Measurements from ENCODE around the gene MRAP2. TPM values are rescaled to one million over a fixed set of nuclear protein-coding genes. Genes with fewer than 3 reads are reported as not detected.
"Not testable (repeated sequence)": the region's sequence is repeated elsewhere in the genome, so short reads cannot be mapped to it uniquely, and the experiment has no call there.

Gene MRAP2
- total RNA-seq, 3 donors from 2014 or later = not detected

- peaks cover 10% of the 10 kb centered on the region for H3K27me3 Mint-ChIP-seq (ENCODE audit: low read depth)
- no peaks in the 10 kb centered on the region for H3K9me3 Mint-ChIP-seq
- H3K4me1 Mint-ChIP-seq (ENCODE audit: low read depth) = no peaks in the 10 kb centered on the region
- no peaks in the 10 kb centered on the region for H3K36me3 Mint-ChIP-seq (ENCODE audit: insufficient read depth)
- no peak for ATAC-seq
- no peak for DNase-seq
- no peak overlapping the region for H3K4me3 Mint-ChIP-seq
These were observed 16.8 kb downstream of the MRAP2 start for GRCh38 chr6:84050408-84050807.

GRCh38 chr6:84052204-84052882, 18.8 kb downstream of the MRAP2 start:
- no peak for DNase-seq
- H3K4me1 Mint-ChIP-seq (ENCODE audit: low read depth) = no peaks in the 10 kb centered on the region
- H3K9me3 Mint-ChIP-seq = no peaks in the 10 kb centered on the region

GRCh38 chr6:84052883-84053241, 19.3 kb downstream of the MRAP2 start:
- H3K9me3 Mint-ChIP-seq = no peaks in the 10 kb centered on the region
- peaks cover 9% of the 10 kb centered on the region for H3K27me3 Mint-ChIP-seq (ENCODE audit: low read depth)
- no peaks in the 10 kb centered on the region for H3K36me3 Mint-ChIP-seq (ENCODE audit: insufficient read depth)
- no peaks in the 10 kb centered on the region for H3K4me1 Mint-ChIP-seq (ENCODE audit: low read depth)
- no peak overlapping the region for H3K4me3 Mint-ChIP-seq
- DNase-seq (no peak), ATAC-seq (no peak)

More at GRCh38 chr6:84052204-84052882, 18.8 kb downstream of the MRAP2 start:
- Mint-ChIP-seq H3K27me3 (ENCODE audit: low read depth) (peaks cover 9% of the 10 kb centered on the region), H3K36me3 (ENCODE audit: insufficient read depth) (no peaks in the 10 kb centered on the region), H3K4me3 (no peak overlapping the region)
- ATAC-seq = no peak

- H3K4me3 Mint-ChIP-seq = no peak overlapping the region
- DNase-seq (no peak), ATAC-seq (no peak)
- H3K9me3 Mint-ChIP-seq = no peaks in the 10 kb centered on the region
- no peaks in the 10 kb centered on the region for H3K4me1 Mint-ChIP-seq (ENCODE audit: low read depth)
- H3K36me3 Mint-ChIP-seq (ENCODE audit: insufficient read depth) = no peaks in the 10 kb centered on the region
- peaks cover 4% of the 10 kb centered on the region for H3K27me3 Mint-ChIP-seq (ENCODE audit: low read depth)
These were observed 22.1 kb downstream of the MRAP2 start for GRCh38 chr6:84055647-84056046.

- no peak overlapping the region for H3K4me3 Mint-ChIP-seq
- H3K9me3 Mint-ChIP-seq = no peaks in the 10 kb centered on the region
- H3K36me3 Mint-ChIP-seq (ENCODE audit: insufficient read depth) = no peaks in the 10 kb centered on the region
- DNase-seq = no peak
- peaks cover 2% of the 10 kb centered on the region for H3K27me3 Mint-ChIP-seq (ENCODE audit: low read depth)
- no peak for ATAC-seq
- no peaks in the 10 kb centered on the region for H3K4me1 Mint-ChIP-seq (ENCODE audit: low read depth)
These were observed 24.3 kb downstream of the MRAP2 start for GRCh38 chr6:84057908-84058307.

- Mint-ChIP-seq H3K9me3 (no peaks in the 10 kb centered on the region), H3K27me3 (ENCODE audit: low read depth) (peaks cover 2% of the 10 kb centered on the region), H3K4me1 (ENCODE audit: low read depth) (no peaks in the 10 kb centered on the region), H3K36me3 (ENCODE audit: insufficient read depth) (no peaks in the 10 kb centered on the region), H3K4me3 (no peak overlapping the region)
- DNase-seq (no peak), ATAC-seq (no peak)
These were observed 25.5 kb downstream of the MRAP2 start for GRCh38 chr6:84059082-84059481.

DNA sequence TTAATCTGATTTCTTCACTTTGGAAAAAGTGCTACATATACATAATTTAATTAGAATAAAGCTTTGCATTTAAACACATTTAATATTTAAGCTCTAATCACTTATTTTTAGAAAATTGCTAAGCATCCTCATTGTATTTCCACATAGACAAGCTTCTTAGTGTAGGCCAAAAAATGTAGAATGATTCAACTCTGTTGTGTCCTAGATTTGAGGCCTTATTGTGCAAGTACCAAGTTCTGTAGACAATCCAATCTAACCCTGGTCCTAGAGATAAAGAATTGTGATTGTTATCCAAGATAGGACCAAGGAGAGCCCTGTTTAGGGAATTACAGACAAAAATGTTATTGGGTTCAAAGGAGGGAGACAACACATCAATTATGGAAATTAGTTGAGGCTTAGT, 27.6 kb downstream of the MRAP2 start:
- DNase-seq (no peak), ATAC-seq (no peak)
- H3K9me3 Mint-ChIP-seq = no peaks in the 10 kb centered on the region
- H3K27me3 Mint-ChIP-seq (ENCODE audit: low read depth) = no peaks in the 10 kb centered on the region
- H3K4me3 Mint-ChIP-seq = no peak overlapping the region
- H3K36me3 Mint-ChIP-seq (ENCODE audit: insufficient read depth) = no peaks in the 10 kb centered on the region
- no peaks in the 10 kb centered on the region for H3K4me1 Mint-ChIP-seq (ENCODE audit: low read depth)

DNA sequence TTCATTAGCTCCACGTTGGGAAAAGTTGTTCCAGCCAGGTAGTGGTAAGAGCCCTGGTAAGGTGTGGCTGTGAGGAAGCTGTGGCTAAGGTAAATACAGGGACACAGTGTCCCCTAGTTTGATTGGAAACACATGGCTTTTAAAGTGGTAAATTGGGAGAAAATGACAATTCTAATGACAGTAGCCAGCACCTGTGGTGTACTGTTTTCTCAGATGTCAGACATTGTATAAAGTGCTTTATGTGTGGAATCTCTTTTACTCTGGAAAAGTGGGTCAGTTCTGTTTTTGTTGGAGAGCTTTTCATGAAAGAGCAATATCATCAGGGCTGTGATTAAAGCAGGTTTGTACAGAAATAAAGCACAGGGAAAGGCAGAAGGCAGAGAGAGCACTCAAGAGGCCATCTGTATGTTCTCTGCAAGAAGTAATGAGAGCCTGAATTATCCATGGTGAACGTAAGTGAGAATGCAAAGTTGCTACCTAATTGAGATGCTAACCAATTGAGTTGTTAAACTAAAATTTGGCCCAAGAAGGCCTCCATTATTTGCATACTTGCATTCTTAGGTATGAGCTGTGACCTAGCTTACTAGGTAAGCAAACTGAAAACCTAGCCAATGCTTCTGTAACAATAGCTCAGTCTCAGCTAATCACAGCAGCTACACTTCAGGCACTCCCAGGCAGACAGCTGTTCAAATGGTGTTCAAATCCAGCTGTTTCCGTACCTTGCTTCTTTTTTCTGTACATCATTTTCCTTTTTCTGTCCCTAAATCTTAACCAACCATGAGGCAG, 28.2 kb downstream of the MRAP2 start:
- ATAC-seq (no peak), DNase-seq (no peak)
- Mint-ChIP-seq H3K4me1 (ENCODE audit: low read depth) (no peaks in the 10 kb centered on the region), H3K9me3 (no peaks in the 10 kb centered on the region), H3K4me3 (no peak overlapping the region), H3K27me3 (ENCODE audit: low read depth) (no peaks in the 10 kb centered on the region), H3K36me3 (ENCODE audit: insufficient read depth) (no peaks in the 10 kb centered on the region)

DNA sequence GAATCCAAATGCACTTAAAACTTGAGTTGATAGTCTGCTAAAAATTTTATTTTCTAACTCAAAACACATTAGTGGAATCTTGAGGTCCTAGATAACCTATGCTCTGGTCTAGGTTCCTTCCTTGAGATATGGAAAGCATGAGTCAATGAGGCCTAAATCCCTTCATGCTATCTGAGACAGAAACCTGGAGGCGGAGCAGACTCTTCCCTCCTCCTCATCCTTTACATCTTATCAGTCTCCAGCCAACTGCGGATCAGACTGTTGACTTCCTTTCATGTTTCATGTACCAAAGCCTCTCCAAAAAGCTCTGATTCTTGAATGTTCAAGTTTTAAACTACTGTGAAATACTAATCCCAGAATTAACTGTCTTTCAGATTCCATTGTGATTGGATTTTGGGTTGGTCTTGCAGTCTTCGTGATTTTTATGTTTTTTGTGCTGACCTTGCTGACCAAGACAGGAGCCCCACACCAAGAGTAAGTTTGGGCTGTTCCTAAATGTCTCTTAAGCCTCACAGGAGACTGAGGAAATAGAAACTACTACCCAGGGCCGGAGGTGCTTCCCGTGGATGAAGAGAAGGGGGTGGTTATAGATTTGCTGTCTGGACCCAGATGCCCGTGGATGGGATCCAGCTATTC, 29.1 kb downstream of the MRAP2 start:
- Mint-ChIP-seq H3K9me3 (no peaks in the 10 kb centered on the region), H3K27me3 (ENCODE audit: low read depth) (no peaks in the 10 kb centered on the region), H3K36me3 (ENCODE audit: insufficient read depth) (no peaks in the 10 kb centered on the region), H3K4me1 (ENCODE audit: low read depth) (no peaks in the 10 kb centered on the region), H3K4me3 (no peak overlapping the region)
- DNase-seq (no peak), ATAC-seq (no peak)

DNA sequence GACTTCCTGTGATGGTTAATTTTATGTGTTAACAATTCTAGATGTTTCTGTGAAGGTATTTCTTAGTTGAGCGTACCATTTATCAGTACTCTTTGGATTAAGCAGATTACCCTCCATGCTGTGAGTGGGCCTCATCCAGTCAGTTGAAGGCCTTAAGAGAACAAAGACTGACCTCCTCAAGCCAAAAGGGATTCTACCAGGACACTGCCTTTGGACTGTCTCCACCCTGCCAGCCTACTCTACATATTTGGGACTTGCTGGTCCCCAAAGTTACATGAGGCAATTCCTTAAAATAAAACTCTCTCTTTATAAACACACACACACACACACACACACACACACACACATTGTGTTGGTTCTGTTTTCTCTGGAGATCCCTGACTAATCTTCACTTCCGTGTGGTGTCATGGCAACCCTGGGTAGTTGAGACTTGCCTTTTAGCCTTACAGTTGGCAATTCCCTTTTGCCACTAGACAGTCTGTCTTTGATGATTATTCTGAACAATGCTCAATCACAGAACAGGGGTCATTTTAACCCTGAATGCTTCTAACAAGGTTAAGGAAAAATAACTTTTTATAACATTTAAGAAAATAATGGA, 32.2 kb downstream of the MRAP2 start:
- no peaks in the 10 kb centered on the region for H3K36me3 Mint-ChIP-seq (ENCODE audit: insufficient read depth)
- DNase-seq (no peak), ATAC-seq (no peak)
- no peaks in the 10 kb centered on the region for H3K27me3 Mint-ChIP-seq (ENCODE audit: low read depth)
- H3K4me3 Mint-ChIP-seq = no peak overlapping the region
- no peaks in the 10 kb centered on the region for H3K9me3 Mint-ChIP-seq
- no peaks in the 10 kb centered on the region for H3K4me1 Mint-ChIP-seq (ENCODE audit: low read depth)

- Mint-ChIP-seq H3K36me3 (ENCODE audit: insufficient read depth) (no peaks in the 10 kb centered on the region), H3K4me3 (no peak overlapping the region)
- no peak for DNase-seq
These were observed 33.0 kb downstream of the MRAP2 start for GRCh38 chr6:84066536-84066935.

DNA sequence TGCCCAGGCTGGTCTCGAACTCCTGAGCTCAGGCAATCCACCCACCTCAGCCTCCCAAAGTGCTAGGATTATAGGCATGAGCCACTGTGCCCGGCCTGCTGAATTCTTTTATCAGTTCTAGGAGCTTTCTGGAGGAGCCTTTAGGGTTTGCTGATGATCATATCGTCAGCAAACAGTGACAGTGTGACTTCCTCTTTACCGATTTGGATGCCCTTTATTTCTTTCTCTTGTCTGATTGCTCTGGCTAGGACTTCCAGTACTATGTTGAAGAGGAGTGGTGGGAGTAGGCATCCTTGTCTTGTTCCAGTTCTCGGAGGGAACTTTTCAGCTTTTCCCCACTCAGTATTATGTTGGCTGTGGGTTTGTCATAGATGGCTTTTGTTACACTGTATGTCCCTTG, 35.3 kb downstream of the MRAP2 start:
- H3K9me3 Mint-ChIP-seq; ATAC-seq; H3K27me3 Mint-ChIP-seq (ENCODE audit: low read depth); DNase-seq; H3K36me3 Mint-ChIP-seq (ENCODE audit: insufficient read depth); H3K4me1 Mint-ChIP-seq (ENCODE audit: low read depth); H3K4me3 Mint-ChIP-seq: not testable (repeated sequence)

More at GRCh38 chr6:84066536-84066935, 33.0 kb downstream of the MRAP2 start:
- ATAC-seq = no peak
- no peaks in the 10 kb centered on the region for H3K4me1 Mint-ChIP-seq (ENCODE audit: low read depth)
- peaks cover 5% of the 10 kb centered on the region for H3K9me3 Mint-ChIP-seq
- H3K27me3 Mint-ChIP-seq (ENCODE audit: low read depth) = no peaks in the 10 kb centered on the region

- H3K4me1 Mint-ChIP-seq (ENCODE audit: low read depth) = no peaks in the 10 kb centered on the region
- no peaks in the 10 kb centered on the region for H3K36me3 Mint-ChIP-seq (ENCODE audit: insufficient read depth)
- peaks cover 9% of the 10 kb centered on the region for H3K9me3 Mint-ChIP-seq
- H3K4me3 Mint-ChIP-seq = no peak overlapping the region
- no peak for ATAC-seq
- H3K27me3 Mint-ChIP-seq (ENCODE audit: low read depth) = peaks cover 2% of the 10 kb centered on the region
- no peak for DNase-seq
These were observed 38.9 kb downstream of the MRAP2 start for GRCh38 chr6:84072442-84072997.

GRCh38 chr6:84074988-84075781, 41.6 kb downstream of the MRAP2 start:
- no peak for DNase-seq
- Mint-ChIP-seq H3K4me1 (ENCODE audit: low read depth) (no peaks in the 10 kb centered on the region), H3K36me3 (ENCODE audit: insufficient read depth) (no peaks in the 10 kb centered on the region), H3K27me3 (ENCODE audit: low read depth) (peaks cover 2% of the 10 kb centered on the region), H3K9me3 (peaks cover 9% of the 10 kb centered on the region), H3K4me3 (no peak overlapping the region)
- ATAC-seq = no peak
